ES-I3 (cell line): ENCODE data around the gene PTGER2.

ENCODE experiments used
- H3K36me3 ChIP-seq: 2 replicates; pipeline ENCODE4 v1.6.1; 2013; ENCODE audit warnings: mild to moderate bottlenecking, low read length, control low read depth, moderate library complexity; ENCODE audit not compliant: insufficient read depth
- H3K4me1 ChIP-seq: 2 replicates; pipeline ENCODE4 v1.6.1; 2013; ENCODE audit warnings: mild to moderate bottlenecking, control low read depth, low read length; ENCODE audit not compliant: insufficient read depth
- H3K9ac ChIP-seq: 2 replicates; pipeline ENCODE4 v1.6.1; 2013; ENCODE audit warnings: low read depth, mild to moderate bottlenecking, low read length, moderate library complexity
- H3K9me3 ChIP-seq: 2 replicates; pipeline ENCODE4 v1.6.1; 2013; ENCODE audit warnings: mild to moderate bottlenecking, low read length, moderate library complexity; ENCODE audit not compliant: control insufficient read depth, insufficient read depth

Gene PTGER2

DNA sequence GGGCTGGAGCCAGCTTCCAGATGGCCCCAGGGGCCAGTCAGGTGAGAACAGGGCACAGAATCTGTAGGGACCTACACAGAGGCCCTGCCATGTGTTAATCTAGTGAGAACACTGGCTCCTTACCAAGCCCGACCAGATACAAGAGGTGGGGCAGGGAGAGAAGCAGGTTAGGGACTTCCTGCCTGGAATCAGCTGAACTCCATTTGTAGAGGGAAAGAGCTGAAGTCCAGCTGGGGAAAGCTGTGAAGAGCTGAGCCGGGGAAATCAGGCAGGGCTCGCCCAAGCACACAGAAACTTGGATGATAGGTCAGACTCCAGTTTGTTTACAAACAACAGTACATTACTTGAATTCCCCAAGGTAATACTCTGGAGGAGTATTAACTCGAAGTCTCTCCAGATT, 46.7 kb downstream of the PTGER2 start:
- Histone ChIP-seq H3K36me3 (no peaks in the 10 kb centered on the region), H3K9ac (no peak overlapping the region), H3K9me3 (no peaks in the 10 kb centered on the region), H3K4me1 (no peaks in the 10 kb centered on the region)

DNA sequence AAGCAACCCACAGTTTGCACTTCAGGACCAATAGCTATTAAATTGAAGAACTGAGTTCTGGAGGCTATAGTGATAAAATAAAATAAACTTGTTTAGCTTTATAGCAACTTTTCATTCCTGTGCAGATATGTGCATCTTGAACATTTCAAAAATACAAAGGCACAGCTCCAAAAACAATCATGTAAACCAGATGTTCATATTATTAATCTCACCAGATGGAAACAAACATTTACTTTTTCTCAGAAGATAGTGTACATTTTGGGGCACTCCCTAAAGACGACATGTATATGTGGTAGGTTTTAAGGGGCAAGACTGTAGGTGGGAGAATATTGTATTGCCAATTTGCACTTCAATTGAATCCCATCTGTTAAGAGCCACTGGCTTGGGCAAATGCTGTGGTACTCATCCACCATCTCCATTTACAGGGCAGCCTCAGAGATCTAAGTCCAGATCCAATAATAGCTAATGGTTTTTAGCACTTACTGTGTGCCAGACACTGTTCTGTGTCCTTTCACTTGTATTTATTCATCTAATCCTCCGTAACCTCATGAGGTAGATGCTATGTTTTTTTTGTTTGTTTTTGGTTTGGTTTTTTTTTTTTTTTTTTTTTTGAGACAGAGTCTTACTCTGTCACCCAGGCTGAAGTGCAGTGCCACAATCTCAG, 49.1 kb downstream of the PTGER2 start:
- Histone ChIP-seq H3K9me3 (no peaks in the 10 kb centered on the region), H3K9ac (no peak overlapping the region), H3K36me3 (no peaks in the 10 kb centered on the region), H3K4me1 (no peaks in the 10 kb centered on the region)

DNA sequence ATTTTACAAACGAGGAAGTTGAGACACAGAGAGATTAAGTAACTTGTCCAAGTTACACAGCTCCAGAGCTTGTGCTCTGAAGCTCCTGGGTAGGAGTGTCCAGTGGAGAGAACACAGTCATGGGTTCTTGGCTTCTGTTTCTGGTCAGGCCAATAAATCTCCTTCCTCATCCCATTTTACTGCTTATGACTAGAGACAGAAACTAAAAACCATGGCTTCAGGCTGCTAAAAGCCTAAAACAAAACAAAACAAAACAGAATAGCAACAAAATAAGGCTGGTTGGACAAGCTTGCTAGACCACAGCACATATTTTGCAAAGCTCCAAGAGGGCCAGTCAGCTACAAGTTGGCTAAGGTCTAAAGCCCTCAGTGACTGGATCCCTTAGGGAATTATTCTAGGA, 49.8 kb downstream of the PTGER2 start:
- Histone ChIP-seq H3K9me3 (no peaks in the 10 kb centered on the region), H3K36me3 (no peaks in the 10 kb centered on the region), H3K4me1 (no peaks in the 10 kb centered on the region), H3K9ac (no peak overlapping the region)

- Histone ChIP-seq H3K9ac (no peak overlapping the region), H3K9me3 (no peaks in the 10 kb centered on the region), H3K36me3 (no peaks in the 10 kb centered on the region), H3K4me1 (no peaks in the 10 kb centered on the region)
These were observed 51.0 kb downstream of the PTGER2 start for GRCh38 chr14:52365071-52365470.

DNA sequence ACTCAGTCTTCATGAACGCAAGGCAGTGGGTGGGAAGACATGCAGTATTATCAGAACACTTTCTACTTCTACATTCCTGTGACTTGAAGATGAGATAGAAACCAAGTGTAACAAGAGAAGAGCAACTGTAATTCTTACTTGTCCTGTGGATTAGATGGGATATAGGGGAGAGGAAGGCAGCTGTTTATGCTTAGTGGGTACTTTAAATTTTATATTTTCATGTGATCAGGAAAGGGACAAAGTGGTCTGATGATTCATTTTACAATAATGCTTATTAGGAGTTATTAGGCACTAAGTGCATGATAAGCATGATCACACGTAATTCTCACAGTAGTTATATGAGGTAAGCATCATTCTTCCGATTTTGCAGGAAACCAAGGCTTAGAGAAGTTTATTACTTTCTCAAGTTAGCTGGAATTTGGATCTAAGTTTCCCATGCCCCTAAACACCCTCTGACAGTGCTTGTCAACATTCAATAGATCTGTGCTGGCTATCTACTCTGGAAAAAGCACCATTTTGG, 52.7 kb downstream of the PTGER2 start:
- no peak overlapping the region for H3K9ac ChIP-seq
- H3K4me1 ChIP-seq, result no peaks in the 10 kb centered on the region
- no peaks in the 10 kb centered on the region for H3K9me3 ChIP-seq
- no peaks in the 10 kb centered on the region for H3K36me3 ChIP-seq

- no peak overlapping the region for H3K9ac ChIP-seq
- H3K36me3 ChIP-seq, result no peaks in the 10 kb centered on the region
- H3K9me3 ChIP-seq, result no peaks in the 10 kb centered on the region
- H3K4me1 ChIP-seq, result no peaks in the 10 kb centered on the region
These were observed 55.2 kb downstream of the PTGER2 start for GRCh38 chr14:52369305-52369801.

- Histone ChIP-seq H3K4me1 (no peaks in the 10 kb centered on the region), H3K9me3 (no peaks in the 10 kb centered on the region), H3K9ac (no peak overlapping the region), H3K36me3 (no peaks in the 10 kb centered on the region)
These were observed 56.4 kb downstream of the PTGER2 start for GRCh38 chr14:52370406-52370935.

DNA sequence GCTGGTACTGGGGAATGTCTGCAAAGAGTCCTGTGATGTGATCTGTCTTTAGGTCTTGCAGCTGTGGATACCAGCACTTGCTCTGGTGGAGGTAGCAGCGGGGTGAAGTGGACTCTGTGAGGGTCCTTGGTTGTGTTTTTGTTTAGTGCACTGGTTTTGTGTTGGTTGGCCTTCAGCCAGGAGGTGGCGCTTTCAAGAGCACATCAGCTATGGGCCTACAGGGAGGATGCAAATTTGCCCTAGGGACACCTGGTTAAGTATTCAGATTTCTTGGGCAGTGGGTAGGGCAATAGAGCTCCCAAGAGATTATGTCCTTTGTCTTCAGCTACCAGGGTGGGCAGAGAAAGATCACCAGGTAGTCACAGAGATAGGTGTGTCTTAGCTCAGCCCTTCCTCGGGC, 63.8 kb downstream of the PTGER2 start:
- Histone ChIP-seq H3K36me3 (no peaks in the 10 kb centered on the region), H3K9me3 (no peaks in the 10 kb centered on the region), H3K9ac (no peak overlapping the region), H3K4me1 (no peaks in the 10 kb centered on the region)
